SK-N-SH (cell line): ENCODE measurements around the gene OR2T8. TPM values are rescaled to one million over a fixed set of nuclear protein-coding genes. Genes with fewer than 3 reads are reported as not detected.

ENCODE experiments used
- CTCF ChIA-PET: fragments of 300-600, 350-600 bp; formaldehyde crosslinking; extraction: SDS; loops from one replicate; lab custom pipeline; 2021; lab: Yijun Ruan, JAX
- POLR2A ChIA-PET: fragments of 350-600 bp; sonication (Branson Sonifier 250); formaldehyde crosslinking; extraction: SDS; loops from one replicate; lab custom pipeline; 2020; ENCODE audit warnings: antibody characterized with exemption, inconsistent platforms; lab: Yijun Ruan, JAX
- DNase-seq: peaks from one replicate; pipeline ENCODE4 v3.0.0; 2012
- H2AFZ ChIP-seq: fragments of 200-600 bp; sonication (generic); 2 replicates; pipeline ENCODE4 v1.8.1; 2016; ENCODE audit warnings: antibody characterized with exemption, mild to moderate bottlenecking, low read depth
- H3F3A ChIP-seq: fragments of 200-600 bp; sonication (generic); replicated peaks from 2 replicates; pipeline ENCODE3; 2016; ENCODE audit warnings: antibody characterized with exemption, mild to moderate bottlenecking; ENCODE audit not compliant: insufficient read depth
- H3K27ac ChIP-seq, 2 experiments: fragments of 200-500 bp in 1 of 2; fragments of 200-600 bp in 1 of 2; sonication (Bioruptor generic) in 1 of 2; sonication (generic), shearing (Covaris generic) in 1 of 2; 2 replicates each; pipeline versions ENCODE4 v1.5.1 to v1.6.1; 2014 to 2016; ENCODE audit warnings: low read depth in 2 of 2, inconsistent platforms in 1 of 2, low read length in 1 of 2, mild to moderate bottlenecking in 1 of 2, mixed read lengths in 1 of 2
- H3K27me3 ChIP-seq: fragments of 200-600 bp; sonication (generic), shearing (Covaris generic); 2 replicates; pipeline ENCODE4 v1.6.1; 2016; ENCODE audit warnings: mixed run types; ENCODE audit not compliant: insufficient read depth
- H3K36me3 ChIP-seq, 2 experiments: fragments of 200-500 bp in 1 of 2; fragments of 200-600 bp in 1 of 2; sonication (Bioruptor generic) in 1 of 2; sonication (generic) in 1 of 2; replicated peaks in 1 of 2; 2 replicates each; pipeline versions ENCODE3 to v1.5.1; 2014 to 2016; ENCODE audit warnings: low read length in 1 of 2, mild to moderate bottlenecking in 1 of 2; ENCODE audit not compliant: insufficient read depth in 2 of 2, control insufficient read depth in 1 of 2
- H3K4me1 ChIP-seq, 2 experiments: fragments of 200-500 bp in 1 of 2; fragments of 200-600 bp in 1 of 2; sonication (Bioruptor generic) in 1 of 2; sonication (generic), shearing (Covaris generic) in 1 of 2; 2 replicates each; pipeline versions ENCODE4 v1.5.1 to v1.6.1; 2014 to 2016; ENCODE audit warnings: low read depth in 1 of 2, low read length in 1 of 2, mixed run types in 1 of 2; ENCODE audit not compliant: insufficient read depth in 2 of 2, control insufficient read depth in 1 of 2
- H3K4me2 ChIP-seq: fragments of 200-600 bp; sonication (generic), shearing (Covaris generic); 2 replicates; pipeline ENCODE4 v1.6.1; 2017; ENCODE audit warnings: mixed run types
- H3K4me3 ChIP-seq, 2 experiments: fragments of 200-500 bp in 1 of 2; fragments of 200-600 bp in 1 of 2; sonication (Bioruptor generic) in 1 of 2; sonication (generic), shearing (Covaris generic) in 1 of 2; 2 replicates each; pipeline versions ENCODE4 v1.5.1 to v1.8.1; 2014 to 2016; ENCODE audit warnings: low read depth in 2 of 2, inconsistent platforms in 1 of 2, low read length in 1 of 2, mild to moderate bottlenecking in 1 of 2, mixed read lengths in 1 of 2, moderate library complexity in 1 of 2
- H3K79me2 ChIP-seq: fragments of 200-600 bp; sonication (generic); 2 replicates; pipeline ENCODE4 v1.8.1; 2017; ENCODE audit warnings: mild to moderate bottlenecking; ENCODE audit not compliant: insufficient read depth
- H3K9ac ChIP-seq: fragments of 200-600 bp; sonication (generic); 2 replicates; pipeline ENCODE4 v1.6.1; 2017; ENCODE audit warnings: mixed run types
- H3K9me2 ChIP-seq: fragments of 200-600 bp; sonication (generic); 2 replicates; pipeline ENCODE4 v1.6.1; 2017; ENCODE audit warnings: mixed run types
- H3K9me3 ChIP-seq: fragments of 200-600 bp; sonication (generic); 2 replicates; pipeline ENCODE4 v1.6.1; 2017; ENCODE audit warnings: mixed run types, mild to moderate bottlenecking, moderate library complexity
- H4K20me1 ChIP-seq: fragments of 200-600 bp; sonication (generic); 2 replicates; pipeline ENCODE4 v1.6.1; 2017; ENCODE audit warnings: mild to moderate bottlenecking, mixed run types; ENCODE audit not compliant: insufficient read depth
- CHD2 ChIP-seq: fragments of 150-350 bp; IDR thresholded peaks from 2 replicates; pipeline ENCODE4 v1.6.1; 2018; ENCODE audit warnings: low read length; ENCODE audit not compliant: partially characterized antibody
- EP300 ChIP-seq, 2 experiments: IDR thresholded peaks; 2 replicates each; pipeline versions ENCODE4 v1.4.0 to v1.6.1; 2012; ENCODE audit warnings: borderline replicate concordance in 1 of 2, low read depth in 1 of 2, low read length in 1 of 2
- EZH2phosphoT487 ChIP-seq: fragments of 200-600 bp; sonication (generic); IDR thresholded peaks from 2 replicates; pipeline ENCODE4 v1.6.1; 2017; ENCODE audit warnings: low read depth, mixed run types, mild to moderate bottlenecking, antibody characterized with exemption, moderate library complexity, borderline replicate concordance
- FOSL2 ChIP-seq: IDR thresholded peaks from 2 replicates; pipeline ENCODE4 v1.4.0; 2012; ENCODE audit warnings: low read depth, mild to moderate bottlenecking, moderate library complexity, borderline replicate concordance
- GABPA ChIP-seq: IDR thresholded peaks from 2 replicates; pipeline ENCODE4 v1.4.0; 2012; ENCODE audit warnings: low read depth, mild to moderate bottlenecking
- GATA2 ChIP-seq: sonication (generic); formaldehyde crosslinking; IDR thresholded peaks from 2 replicates; pipeline ENCODE4 v1.5.0; 2020; ENCODE audit warnings: mild to moderate bottlenecking, missing genetic modification reagents
- MXI1 ChIP-seq: IDR thresholded peaks from 2 replicates; pipeline ENCODE4 v1.6.1; 2012; ENCODE audit warnings: mild to moderate bottlenecking, low read depth, low read length, improper control_type of control experiment
- NFIC ChIP-seq: IDR thresholded peaks from 2 replicates; pipeline ENCODE4 v1.4.0; 2012; ENCODE audit warnings: borderline replicate concordance
- NRF1 ChIP-seq: IDR thresholded peaks from 2 replicates; pipeline ENCODE4 v1.6.1; 2012; ENCODE audit warnings: low read depth, mild to moderate bottlenecking, low read length
- POLR2AphosphoS5 ChIP-seq: IDR thresholded peaks from 2 replicates; pipeline ENCODE4 v1.6.1; 2012; ENCODE audit warnings: low read depth, low read length
- REST ChIP-seq: IDR thresholded peaks from 2 replicates; pipeline ENCODE4 v1.6.1; 2012; ENCODE audit warnings: mild to moderate bottlenecking, low read depth, low read length, moderate library complexity
- RFX5 ChIP-seq: IDR thresholded peaks from 2 replicates; pipeline ENCODE4 v1.6.1; 2012; ENCODE audit warnings: mild to moderate bottlenecking, improper control_type of control experiment, low read length
- SIN3A ChIP-seq: IDR thresholded peaks from 2 replicates; pipeline ENCODE4 v1.6.1; 2012; ENCODE audit warnings: low read depth, mild to moderate bottlenecking, low read length, moderate library complexity, borderline replicate concordance
- SMC3 ChIP-seq: IDR thresholded peaks from 2 replicates; pipeline ENCODE4 v1.6.1; 2012; ENCODE audit warnings: low read depth, low read length, improper control_type of control experiment
- TAF1 ChIP-seq: IDR thresholded peaks from 2 replicates; pipeline ENCODE4 v1.6.1; 2012; ENCODE audit warnings: low read depth, mild to moderate bottlenecking, low read length, moderate library complexity, borderline replicate concordance
- TCF12 ChIP-seq: IDR thresholded peaks from 2 replicates; pipeline ENCODE4 v1.4.0; 2012
- TEAD4 ChIP-seq: IDR thresholded peaks from 2 replicates; pipeline ENCODE4 v1.4.0; 2012; ENCODE audit warnings: mild to moderate bottlenecking, borderline replicate concordance; ENCODE audit not compliant: insufficient read depth
- USF2 ChIP-seq: fragments of 150-350 bp; IDR thresholded peaks from 2 replicates; pipeline ENCODE4 v1.6.1; 2017; ENCODE audit warnings: antibody characterized with exemption, low read length, low read depth, borderline replicate concordance
- YY1 ChIP-seq: IDR thresholded peaks from 2 replicates; pipeline ENCODE4 v1.4.0; 2012; ENCODE audit warnings: low read depth, mild to moderate bottlenecking
- ZBTB33 ChIP-seq: IDR thresholded peaks from 2 replicates; pipeline ENCODE4 v1.4.0; 2012; ENCODE audit warnings: low read depth, borderline replicate concordance
- WGBS: methylation state at CpG from one replicate; pipeline ENCODE4 v1.1.6; 2017; ENCODE audit warnings: low lambda C conversion rate; 5-methylcytosine and 5-hydroxymethylcytosine counted together
- polyA plus RNA-seq, 3 experiments: library from polyadenylated mRNA; depleted of rRNA; stranded (reverse); fragments of >200 nt; gene quantifications; 2 replicates each; pipeline ENCODE4 v1.2.3, GENCODE V29; 2012
- TF ChIP-seq, protein P1 (sequence below): IDR thresholded peaks from 2 replicates; pipeline ENCODE4 v1.4.0; 2012; ENCODE audit warnings: low read depth, borderline replicate concordance
- TF ChIP-seq, protein P2 (sequence below): IDR thresholded peaks from 2 replicates; pipeline ENCODE4 v1.4.0; 2012; ENCODE audit warnings: low read depth
- TF ChIP-seq, protein P3 (sequence below): fragments of 150-350 bp; IDR thresholded peaks from 2 replicates; pipeline ENCODE4 v1.6.1; 2016; ENCODE audit warnings: mild to moderate bottlenecking, low read depth, low read length

Gene OR2T8
- polyA plus RNA-seq, 1 of the 3 experiments (the other 2 are of a cell fraction): not detected

DNA sequence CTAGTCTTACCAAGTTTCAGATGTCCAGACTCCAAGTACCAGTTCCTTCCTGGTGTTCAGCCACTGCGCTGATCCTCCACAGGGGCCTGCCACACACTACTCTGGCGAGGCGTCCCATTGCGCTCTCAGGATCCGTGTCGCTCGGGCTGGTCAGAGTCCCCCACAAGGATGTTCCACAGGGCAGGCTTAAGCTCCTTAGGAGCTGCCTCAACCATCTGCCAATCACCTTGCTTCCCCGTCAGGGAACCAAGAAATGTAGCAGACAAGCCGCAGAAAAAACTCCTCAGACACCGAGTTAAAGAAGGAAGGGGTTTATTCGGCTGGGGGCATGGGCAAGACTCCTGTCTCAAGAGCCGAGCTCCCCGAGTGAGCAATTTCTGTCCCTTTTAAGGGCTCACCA, 14.9 kb upstream of the OR2T8 start (continued):
- no peak for TF ChIP-seq YY1
- TF ChIP-seq, protein P1, sequence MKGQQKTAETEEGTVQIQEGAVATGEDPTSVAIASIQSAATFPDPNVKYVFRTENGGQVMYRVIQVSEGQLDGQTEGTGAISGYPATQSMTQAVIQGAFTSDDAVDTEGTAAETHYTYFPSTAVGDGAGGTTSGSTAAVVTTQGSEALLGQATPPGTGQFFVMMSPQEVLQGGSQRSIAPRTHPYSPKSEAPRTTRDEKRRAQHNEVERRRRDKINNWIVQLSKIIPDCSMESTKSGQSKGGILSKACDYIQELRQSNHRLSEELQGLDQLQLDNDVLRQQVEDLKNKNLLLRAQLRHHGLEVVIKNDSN: no peak
- no peak for TF ChIP-seq USF2
- no peak for TF ChIP-seq NFIC
- TF ChIP-seq EZH2phosphoT487: no peak

DNA sequence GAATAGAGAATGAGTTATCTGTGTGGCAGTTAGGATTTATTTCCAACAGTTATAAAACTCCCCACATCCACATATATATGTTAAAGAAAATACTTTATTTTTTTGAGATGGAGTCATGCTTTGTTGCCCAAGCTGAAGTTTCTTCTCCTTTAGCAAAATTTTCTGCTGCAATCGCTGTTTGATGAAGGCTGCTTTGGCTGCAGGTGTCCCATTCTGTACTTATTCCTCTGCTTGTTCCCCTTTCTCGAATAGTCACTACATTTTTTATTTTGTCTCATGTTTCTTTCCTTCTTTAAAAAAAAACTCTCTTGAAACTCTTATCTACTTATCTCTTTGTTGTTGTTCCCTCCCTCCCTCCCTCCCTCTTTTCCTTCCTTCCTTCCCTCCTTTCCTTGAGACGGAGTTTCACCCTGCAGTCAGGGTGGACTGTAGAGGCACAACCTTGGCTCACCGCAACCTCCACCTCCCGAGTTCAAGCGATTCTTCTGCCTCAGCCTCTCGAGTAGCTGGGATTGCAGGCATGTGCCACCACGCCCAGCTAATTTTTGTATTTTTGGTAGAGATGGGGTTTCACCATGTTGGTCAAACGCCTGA, 14.0 kb upstream of the OR2T8 start:
- DNase-seq: no peak
- Histone ChIP-seq H4K20me1 (no peaks in the 10 kb centered on the region), H3K9ac (no peak overlapping the region), H3K79me2 (no peaks in the 10 kb centered on the region), H3K27me3 (no peaks in the 10 kb centered on the region), H2AFZ (peak overlapping the region; percentile 68; the same call in 1 of the 2 replicates), H3F3A (peaks cover 8% of the 10 kb centered on the region), H3K36me3 (no peaks in the 10 kb centered on the region), H3K4me3 (peak overlapping the region in 1 of 2 experiments; percentile 58; a peak in 3 of 4 replicates), H3K4me1 (no peaks in the 10 kb centered on the region), H3K27ac (peak overlapping the region in 1 of 2 experiments; percentile 66; a peak in 2 of 4 replicates), H3K9me2 (no peaks in the 10 kb centered on the region), H3K4me2 (peak overlapping the region; percentile 61), H3K9me3 (no peaks in the 10 kb centered on the region)
- ChIA-PET POLR2A (no interaction called here), CTCF (no interaction called here)
- WGBS: 5% methylated on average over 9 of the region's 9 CpGs
- TF ChIP-seq TEAD4 (no peak), SIN3A (no peak), YY1 (no peak), SMC3 (no peak), MXI1 (no peak), FOSL2 (no peak), POLR2AphosphoS5 (no peak), GATA2 (CRISPR knock-in tag) (no peak), EP300 (IDR thresholded peaks at IDR 0.05; ENCODE audit: borderline replicate concordance in 1 of 2, low read depth in 1 of 2, low read length in 1 of 2) (no peak), GABPA (no peak), CHD2 (no peak), RFX5 (no peak), TCF12 (no peak), REST (no peak), ZBTB33 (no peak), TAF1 (no peak), NRF1 (no peak)
- TF ChIP-seq, protein P2, sequence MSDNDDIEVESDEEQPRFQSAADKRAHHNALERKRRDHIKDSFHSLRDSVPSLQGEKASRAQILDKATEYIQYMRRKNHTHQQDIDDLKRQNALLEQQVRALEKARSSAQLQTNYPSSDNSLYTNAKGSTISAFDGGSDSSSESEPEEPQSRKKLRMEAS: no peak
- TF ChIP-seq, protein P3, sequence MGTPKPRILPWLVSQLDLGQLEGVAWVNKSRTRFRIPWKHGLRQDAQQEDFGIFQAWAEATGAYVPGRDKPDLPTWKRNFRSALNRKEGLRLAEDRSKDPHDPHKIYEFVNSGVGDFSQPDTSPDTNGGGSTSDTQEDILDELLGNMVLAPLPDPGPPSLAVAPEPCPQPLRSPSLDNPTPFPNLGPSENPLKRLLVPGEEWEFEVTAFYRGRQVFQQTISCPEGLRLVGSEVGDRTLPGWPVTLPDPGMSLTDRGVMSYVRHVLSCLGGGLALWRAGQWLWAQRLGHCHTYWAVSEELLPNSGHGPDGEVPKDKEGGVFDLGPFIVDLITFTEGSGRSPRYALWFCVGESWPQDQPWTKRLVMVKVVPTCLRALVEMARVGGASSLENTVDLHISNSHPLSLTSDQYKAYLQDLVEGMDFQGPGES: no peak
